ENCODE data around the gene SKI. TPM values are rescaled to one million over a fixed set of nuclear protein-coding genes. Genes with fewer than 3 reads are reported as not detected.

SKI gene
- total and polyA plus RNA-seq, 2 of the 8 experiments (the other 6 are each of a cell fraction or from before 2014, with no cell fraction given): 8.3 to 87.6 TPM

- H2BK5ac ChIP-seq (ENCODE audit: low read depth, low read length): no peak overlapping the region
- 95% methylated on average over 16 of the region's 16 CpGs; no CpG with 5 or more reads in 1 of the 2 experiments for WGBS, 2 experiments (ENCODE audit: extremely low coverage in 1 of 2, insufficient coverage in 1 of 2, insufficient read length in 1 of 2, insufficient replicate concordance in 2 of 2, low coverage in 1 of 2, low lambda C conversion rate in 2 of 2, missing lambda C conversion rate in 1 of 2)
- no peak overlapping the region for H3K4me2 ChIP-seq (ENCODE audit: insufficient read depth in 1 of 2, low read depth in 2 of 2, low read length in 2 of 2)
- peaks cover 0 to 10% (median 5%) of the 10 kb centered on the region in 4 experiments; a peak in 5 of 7 replicates for H3K4me1 ChIP-seq (replicated peaks in 1 of 4; ENCODE audit: control insufficient read depth in 3 of 4, insufficient read depth in 4 of 4, low read length in 3 of 4)
- H3K79me2 ChIP-seq (ENCODE audit: control insufficient read depth in 1 of 2, insufficient read depth in 2 of 2, low read length in 2 of 2): peaks cover 0 to 22% of the 10 kb centered on the region in 2 experiments; a peak in 1 of 4 replicates
- peaks cover 2% of the 10 kb centered on the region; the same call in 1 of the 2 replicates for H3K79me1 ChIP-seq (ENCODE audit: low read depth, low read length)
- no peak overlapping the region for H3K14ac ChIP-seq (ENCODE audit: insufficient read length)
- H2BK15ac ChIP-seq (ENCODE audit: low read length): no peak overlapping the region
- H3K56ac ChIP-seq (replicated peaks; ENCODE audit: insufficient read length, low read depth, low read length): no peak overlapping the region
- H4K20me1 ChIP-seq (replicated peaks in 1 of 2; ENCODE audit: control insufficient read depth in 1 of 2, insufficient read depth in 2 of 2, low read length in 2 of 2): peaks cover 4 to 15% of the 10 kb centered on the region in 2 experiments
- peaks cover 5% of the 10 kb centered on the region; the same call in 1 of the 2 replicates for H3K23me2 ChIP-seq (ENCODE audit: low read depth, low read length)
- H4K5ac ChIP-seq (ENCODE audit: insufficient read length, low read depth, low read length): no peak overlapping the region
- no peak overlapping the region for H3K18ac ChIP-seq (ENCODE audit: extremely low read depth, low read length)
- no peak overlapping the region for H2BK12ac ChIP-seq (ENCODE audit: low read depth, low read length)
- no peak overlapping the region for H4K91ac ChIP-seq (replicated peaks; ENCODE audit: insufficient read length, low read length)
- CTCF ChIA-PET (ENCODE audit: partially characterized antibody): interaction anchor here (0.7 to 14.1 kb wide), 5 partner anchors 8 to 194 kb away, joined by 3 to 154 read pairs (median 4); no protein-coding TSS in a partner anchor
- no peak overlapping the region for H2BK20ac ChIP-seq (ENCODE audit: low read length)
- POLR2A ChIA-PET (ENCODE audit: partially characterized antibody): interaction anchor here (0.8 to 1.8 kb wide), 9 partner anchors 9 to 193 kb away, joined by 3 to 5 read pairs (median 3); no protein-coding TSS in a partner anchor
- H2AK5ac ChIP-seq (ENCODE audit: low read depth, low read length): no peak overlapping the region
- no peak overlapping the region for H3K4me3 ChIP-seq (ENCODE audit: extremely low read depth in 1 of 4, insufficient read depth in 2 of 4, low read depth in 3 of 4, low read length in 4 of 4)
- no peaks in the 10 kb centered on the region for H3K9me3 ChIP-seq (ENCODE audit: insufficient read depth in 2 of 2, low read depth in 1 of 2, low read length in 1 of 2)
- no peak overlapping the region for H4K8ac ChIP-seq (ENCODE audit: extremely low read depth, insufficient read depth, low read length)
- no peak overlapping the region for H3K27ac ChIP-seq (ENCODE audit: low read depth, low read length)
- no peak overlapping the region for H3K9ac ChIP-seq (replicated peaks in 1 of 4; ENCODE audit: extremely low read depth in 1 of 4, low read depth in 3 of 4, low read length in 3 of 4)
- DNase-seq (ENCODE audit: low read depth in 1 of 2, low spot score in 2 of 2) (no peak), FAIRE-seq (no peak)
- H3K4ac ChIP-seq (replicated peaks; ENCODE audit: insufficient read length, low read depth, low read length): no peak overlapping the region
- no peak overlapping the region for H3K23ac ChIP-seq (ENCODE audit: insufficient read length)
- H3K36me3 ChIP-seq (ENCODE audit: control insufficient read depth in 2 of 4, insufficient read depth in 4 of 4, low read length in 3 of 4): peaks cover 3 to 7% (median 5%) of the 10 kb centered on the region in 4 experiments; a peak in 6 of 8 replicates
- no peak overlapping the region for H2BK120ac ChIP-seq (replicated peaks; ENCODE audit: low read depth, low read length)
- H2AFZ ChIP-seq (ENCODE audit: low read length): no peak overlapping the region
- H3K27me3 ChIP-seq (replicated peaks in 1 of 4; ENCODE audit: control insufficient read depth in 3 of 4, extremely low read depth in 1 of 4, insufficient read depth in 3 of 4, low read length in 3 of 4): no peaks in the 10 kb centered on the region
- TF ChIP-seq E2F6 (IDR thresholded peaks at IDR 0.05) (no peak), FOSL1 (IDR thresholded peaks at IDR 0.05; ENCODE audit: insufficient read depth, low read depth, low read length) (no peak), CHD1 (IDR thresholded peaks at IDR 0.05; ENCODE audit: low read depth, low read length) (no peak), HDAC2 (IDR thresholded peaks at IDR 0.05; ENCODE audit: borderline replicate concordance in 1 of 2, low read depth in 2 of 2, low read length in 2 of 2) (no peak), PHF8 (conservative IDR thresholded peaks at IDR 0.05; ENCODE audit: low read depth, low read length) (no peak), JUND (IDR thresholded peaks at IDR 0.05; ENCODE audit: low read length) (no peak), RAD21 (IDR thresholded peaks at IDR 0.05 in 1 of 2, conservative IDR thresholded peaks at IDR 0.05 in 1 of 2; ENCODE audit: low read depth in 2 of 2, low read length in 2 of 2) (no peak)
These were observed 39.8 kb upstream of the SKI start for GRCh38 chr1:2188336-2188735.

All from H1 (cell line).